K562 (cell line): Measurements from ENCODE around the gene STRIP1. TPM values are rescaled to one million over a fixed set of nuclear protein-coding genes. Genes with fewer than 3 reads are reported as not detected.

ENCODE experiments used
- ATAC-seq: fragments of 200-7000 bp; cut with Tn5 transposase; 3 replicates; pipeline ENCODE4 v1.9.1; 2020; ENCODE audit warnings: moderate library complexity
- BruUV-seq: library from RNA; stranded (reverse); fragments of 400-500 nt; replicated peaks from 2 replicates; lab custom pipeline; 2021; lab: Mats Ljungman, UMichigan
- CTCF ChIA-PET: fragments of 300-600 bp; formaldehyde crosslinking; extraction: SDS; loops from one replicate; lab custom pipeline; 2021; ENCODE audit warnings: low intra/inter-chr PET ratio; lab: Yijun Ruan, JAX
- POLR2A ChIA-PET: fragments of 300-600, 350-650 bp; sonication (Branson Sonifier 250); formaldehyde crosslinking; extraction: SDS; loops from one replicate; lab custom pipeline; 2021; ENCODE audit warnings: antibody characterized with exemption, inconsistent platforms; lab: Yijun Ruan, JAX
- DNase-seq, 4 experiments: peaks; one replicate each; pipeline versions ENCODE4 v3.0.0 to v3.0.0-alpha.2; 2011 to 2018; ENCODE audit warnings: low spot score in 3 of 4, mixed read lengths in 3 of 4; ENCODE audit errors: extremely low read depth in 1 of 4
- FAIRE-seq: peaks from 2 replicates; lab custom pipeline; 2011; peaks lifted over from hg19 to GRCh38; lab: Jason Lieb, UNC
- H2AFZ ChIP-seq: 2 replicates; pipeline ENCODE4 v1.6.0; 2011; ENCODE audit warnings: low read depth, low read length, control low read depth, inconsistent platforms
- H3K27ac ChIP-seq: fragments of 200-600 bp; 3 replicates; pipeline ENCODE4 v1.8.0; 2011; ENCODE audit warnings: low read depth, mild to moderate bottlenecking, control low read depth, inconsistent platforms, low read length, moderate library complexity, mixed read lengths; ENCODE audit errors: extremely low read depth
- H3K27me3 ChIP-seq, 2 experiments: fragments of 300-600 bp in 1 of 2; 2 replicates in 1 of 2; 3 replicates in 1 of 2; pipeline versions ENCODE4 v1.6.0 to v1.8.0; 2011; ENCODE audit warnings: inconsistent platforms in 2 of 2, low read length in 2 of 2, mild to moderate bottlenecking in 1 of 2, mixed read lengths in 1 of 2, moderate library complexity in 1 of 2; ENCODE audit not compliant: control insufficient read depth in 2 of 2, insufficient read depth in 2 of 2
- H3K36me3 ChIP-seq: fragments of 300-600 bp; 3 replicates; pipeline ENCODE4 v1.8.0; 2011; ENCODE audit warnings: mild to moderate bottlenecking, low read length, inconsistent platforms; ENCODE audit not compliant: control insufficient read depth, insufficient read depth
- H3K4me1 ChIP-seq, 2 experiments: fragments of 200-600 bp in 1 of 2; replicated peaks in 1 of 2; 2 replicates in 1 of 2; 3 replicates in 1 of 2; pipeline versions ENCODE4 v1.5.1 to v1.8.0; 2011; ENCODE audit warnings: inconsistent platforms in 2 of 2, low read length in 2 of 2, mild to moderate bottlenecking in 1 of 2, mixed read lengths in 1 of 2, moderate library complexity in 1 of 2; ENCODE audit not compliant: control insufficient read depth in 2 of 2, insufficient read depth in 2 of 2
- H3K4me2 ChIP-seq: 2 replicates; pipeline ENCODE4 v1.6.1; 2011; ENCODE audit warnings: low read length, control low read depth, inconsistent platforms, mixed read lengths; ENCODE audit not compliant: insufficient read depth
- H3K4me3 ChIP-seq: fragments of 200-600 bp; sonication (generic), shearing (Covaris generic); 2 replicates; pipeline ENCODE4 v1.5.1; 2016; ENCODE audit warnings: control low read depth, inconsistent platforms
- H3K79me2 ChIP-seq: fragments of 200-600 bp; 3 replicates; pipeline ENCODE4 v1.8.0; 2011; ENCODE audit warnings: low read length, inconsistent platforms; ENCODE audit not compliant: control insufficient read depth, insufficient read depth
- H3K9ac ChIP-seq, 2 experiments: 2 replicates each; pipeline versions ENCODE4 v1.6.0 to v1.6.1; 2011; ENCODE audit warnings: low read depth in 2 of 2, low read length in 2 of 2, control low read depth in 1 of 2, inconsistent platforms in 1 of 2, mild to moderate bottlenecking in 1 of 2, mixed read lengths in 1 of 2; ENCODE audit not compliant: insufficient read depth in 1 of 2
- H3K9me1 ChIP-seq: one replicate; pipeline ENCODE4 v1.6.0; 2011; ENCODE audit warnings: inconsistent platforms, mild to moderate bottlenecking, low read length, moderate library complexity; ENCODE audit not compliant: control insufficient read depth, insufficient read depth
- H3K9me3 ChIP-seq: replicated peaks from 2 replicates; pipeline ENCODE4 v1.5.1; 2011; ENCODE audit warnings: low read depth, low read length, inconsistent platforms; ENCODE audit not compliant: control insufficient read depth, insufficient read depth
- H4K20me1 ChIP-seq: replicated peaks from 2 replicates; pipeline ENCODE4 v1.6.1; 2011; ENCODE audit warnings: low read length, inconsistent platforms, mixed read lengths; ENCODE audit not compliant: control insufficient read depth, insufficient read depth
- CBX5 ChIP-seq: IDR thresholded peaks from 2 replicates; pipeline ENCODE4 v1.6.1; 2014; ENCODE audit warnings: low read depth, borderline replicate concordance
- CEBPB ChIP-seq: fragments of 450-650 bp; IDR thresholded peaks from 2 replicates; pipeline ENCODE4 v1.6.1; 2016; ENCODE audit warnings: missing genetic modification characterization, missing compliant biosample characterization
- CEBPG ChIP-seq, 3 experiments: fragments of 200-800 bp in 1 of 3; sonication (Bioruptor generic) in 1 of 3; sonication (generic) in 1 of 3; formaldehyde crosslinking in 1 of 3; IDR thresholded peaks in 2 of 3; conservative IDR thresholded peaks in 1 of 3; 2 replicates each; pipeline versions ENCODE4 v1.6.1 to v1.8.0; 2016 to 2022; ENCODE audit warnings: missing compliant biosample characterization in 2 of 3, missing genetic modification characterization in 2 of 3, mild to moderate bottlenecking in 1 of 3, missing genetic modification reagents in 1 of 3
- RERE ChIP-seq: sonication (generic); formaldehyde crosslinking; IDR thresholded peaks from 2 replicates; pipeline ENCODE4 v1.8.0; 2023; ENCODE audit warnings: missing genetic modification reagents, mild to moderate bottlenecking, borderline replicate concordance
- WGBS: fragments of 100-300 bp; shearing (Covaris generic); methylation state at CpG from one replicate; pipeline ENCODE4 v1.1.6; 2016; ENCODE audit warnings: low coverage, mixed read lengths; ENCODE audit not compliant: insufficient coverage; ENCODE audit errors: missing lambda C conversion rate; 5-methylcytosine and 5-hydroxymethylcytosine counted together
- in situ Hi-C: fragments of 300-500 bp; cut with MboI; formaldehyde crosslinking; loops from 4 replicates; pipeline ENCODE4 v1.15.0; 2018; ENCODE audit warnings: inconsistent platforms, mixed read lengths
- intact Hi-C: fragments of 100-400 bp; cut with micrococcal nuclease; formaldehyde crosslinking; loops from 2 replicates; pipeline ENCODE4 v1.14.2; 2022
- polyA plus RNA-seq, 8 experiments: library from polyadenylated mRNA; depleted of rRNA in 4 of 8; stranded (reverse) in 5 of 8; unstranded in 3 of 8; fragments of >200 nt; fragmentation: Nextera tagmentation in 2 of 8; fragmentation: Illumina TruSeq in 1 of 8; extraction: Ambion mirVana in 2 of 8; extraction: Trizol in 1 of 8; gene quantifications; 2 replicates each; pipeline versions ENCODE4 v1.2.1 to v1.2.3, GENCODE V29; 2011 to 2014; ENCODE audit warnings: inconsistent platforms in 1 of 8, missing spikeins in 1 of 8
- total RNA-seq, 7 experiments: library from RNA; depleted of rRNA in 6 of 7; stranded (reverse); fragments of >200 nt in 6 of 7; fragmentation: Illumina TruSeq in 2 of 7; extraction: Trizol in 2 of 7; gene quantifications; 2 replicates each; pipeline versions ENCODE4 v1.2.1 to v1.2.3, GENCODE V29; 2011 to 2021; ENCODE audit warnings: low replicate concordance in 1 of 7

The STRIP1 gene
- total and polyA plus RNA-seq, 9 of the 15 experiments (the other 6 are each of a cell fraction or from before 2014, with no cell fraction given): 9.9 to 42.3 (median 32.0) TPM

GRCh38 chr1:110012100-110012780, 22.2 kb upstream of the STRIP1 start (continued):
- TF ChIP-seq RERE (CRISPR knock-in tag): no peak
- TF ChIP-seq, all 486 proteins: peak for 0

GRCh38 chr1:110017792-110018191, 16.6 kb upstream of the STRIP1 start:
- POLR2A ChIA-PET: interaction anchor here (0.8 to 2.7 kb wide), 2 partner anchors 12 to 15 kb away, joined by 3 to 14 read pairs; no protein-coding TSS in a partner anchor
- TF ChIP-seq CBX5: no peak
- TF ChIP-seq CEBPG (CRISPR knock-in tag; IDR thresholded peaks at IDR 0.05): no peak
- 0 out of 4 replicates have a peak, but pooled peaks of 1 of the 2 experiments have one; percentile 33 for TF ChIP-seq CEBPG (tag; conservative IDR thresholded peaks at IDR 0.05 in 1 of 2, IDR thresholded peaks at IDR 0.05 in 1 of 2)
- peak; percentile 68 for TF ChIP-seq CEBPB (tag)
- intact Hi-C loops (no loop called here), in situ Hi-C loops (loop anchor here (10.0 kb wide), 1 partner anchor 373 kb away; no protein-coding TSS in a partner anchor)
- Histone ChIP-seq H3K36me3 (peaks cover 95% of the 10 kb centered on the region), H2AFZ (no peak overlapping the region), H3K4me3 (no peak overlapping the region), H3K27me3 (no peaks in the 10 kb centered on the region), H3K9me1 (no peaks in the 10 kb centered on the region), H3K27ac (no peak overlapping the region), H4K20me1 (no peaks in the 10 kb centered on the region), H3K9ac (no peak overlapping the region), H3K4me2 (no peak overlapping the region), H3K4me1 (no peaks in the 10 kb centered on the region), H3K9me3 (no peaks in the 10 kb centered on the region), H3K79me2 (no peaks in the 10 kb centered on the region)
- no TSS peak for BruUV-seq
- CTCF ChIA-PET: interaction anchor here (0.6 kb wide), 1 partner anchor 9 kb away, joined by 3 read pairs; no protein-coding TSS in a partner anchor
- no peak for ATAC-seq
- no peak for FAIRE-seq
- 93% methylated on average over 3 of the region's 3 CpGs for WGBS
- no peak for DNase-seq
